ENCODE data around the gene MCOLN2.
"Not testable (repeated sequence)": the region's sequence is repeated elsewhere in the genome, so short reads cannot be mapped to it uniquely, and the experiment has no call there.

- TF ChIP-seq, protein P1, sequence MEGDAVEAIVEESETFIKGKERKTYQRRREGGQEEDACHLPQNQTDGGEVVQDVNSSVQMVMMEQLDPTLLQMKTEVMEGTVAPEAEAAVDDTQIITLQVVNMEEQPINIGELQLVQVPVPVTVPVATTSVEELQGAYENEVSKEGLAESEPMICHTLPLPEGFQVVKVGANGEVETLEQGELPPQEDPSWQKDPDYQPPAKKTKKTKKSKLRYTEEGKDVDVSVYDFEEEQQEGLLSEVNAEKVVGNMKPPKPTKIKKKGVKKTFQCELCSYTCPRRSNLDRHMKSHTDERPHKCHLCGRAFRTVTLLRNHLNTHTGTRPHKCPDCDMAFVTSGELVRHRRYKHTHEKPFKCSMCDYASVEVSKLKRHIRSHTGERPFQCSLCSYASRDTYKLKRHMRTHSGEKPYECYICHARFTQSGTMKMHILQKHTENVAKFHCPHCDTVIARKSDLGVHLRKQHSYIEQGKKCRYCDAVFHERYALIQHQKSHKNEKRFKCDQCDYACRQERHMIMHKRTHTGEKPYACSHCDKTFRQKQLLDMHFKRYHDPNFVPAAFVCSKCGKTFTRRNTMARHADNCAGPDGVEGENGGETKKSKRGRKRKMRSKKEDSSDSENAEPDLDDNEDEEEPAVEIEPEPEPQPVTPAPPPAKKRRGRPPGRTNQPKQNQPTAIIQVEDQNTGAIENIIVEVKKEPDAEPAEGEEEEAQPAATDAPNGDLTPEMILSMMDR (IDR thresholded peaks at IDR 0.05) = not testable (repeated sequence)
- TF ChIP-seq REST (IDR thresholded peaks at IDR 0.05; ENCODE audit: insufficient read depth in 1 of 2, low read depth in 2 of 2, low read length in 1 of 2); POLR2AphosphoS5 (IDR thresholded peaks at IDR 0.05; ENCODE audit: low read depth, low read length): not testable (repeated sequence)
Observed at GRCh38 chr1:85005641-85006040, 8.7 kb upstream of the MCOLN2 start.
